HG02623 (cell line): ENCODE data around the gene HTR4.
"Not testable (repeated sequence)": the region's sequence is repeated elsewhere in the genome, so short reads cannot be mapped to it uniquely, and the experiment has no call there.

ENCODE experiments used
- ATAC-seq: cut with Tn5 transposase; IDR thresholded peaks from one replicate; pipeline ENCODE4 v1.9.1; 2021; ENCODE audit warnings: moderate library complexity; ENCODE audit not compliant: unreplicated experiment

HTR4 gene, protein sequence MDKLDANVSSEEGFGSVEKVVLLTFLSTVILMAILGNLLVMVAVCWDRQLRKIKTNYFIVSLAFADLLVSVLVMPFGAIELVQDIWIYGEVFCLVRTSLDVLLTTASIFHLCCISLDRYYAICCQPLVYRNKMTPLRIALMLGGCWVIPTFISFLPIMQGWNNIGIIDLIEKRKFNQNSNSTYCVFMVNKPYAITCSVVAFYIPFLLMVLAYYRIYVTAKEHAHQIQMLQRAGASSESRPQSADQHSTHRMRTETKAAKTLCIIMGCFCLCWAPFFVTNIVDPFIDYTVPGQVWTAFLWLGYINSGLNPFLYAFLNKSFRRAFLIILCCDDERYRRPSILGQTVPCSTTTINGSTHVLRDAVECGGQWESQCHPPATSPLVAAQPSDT

DNA sequence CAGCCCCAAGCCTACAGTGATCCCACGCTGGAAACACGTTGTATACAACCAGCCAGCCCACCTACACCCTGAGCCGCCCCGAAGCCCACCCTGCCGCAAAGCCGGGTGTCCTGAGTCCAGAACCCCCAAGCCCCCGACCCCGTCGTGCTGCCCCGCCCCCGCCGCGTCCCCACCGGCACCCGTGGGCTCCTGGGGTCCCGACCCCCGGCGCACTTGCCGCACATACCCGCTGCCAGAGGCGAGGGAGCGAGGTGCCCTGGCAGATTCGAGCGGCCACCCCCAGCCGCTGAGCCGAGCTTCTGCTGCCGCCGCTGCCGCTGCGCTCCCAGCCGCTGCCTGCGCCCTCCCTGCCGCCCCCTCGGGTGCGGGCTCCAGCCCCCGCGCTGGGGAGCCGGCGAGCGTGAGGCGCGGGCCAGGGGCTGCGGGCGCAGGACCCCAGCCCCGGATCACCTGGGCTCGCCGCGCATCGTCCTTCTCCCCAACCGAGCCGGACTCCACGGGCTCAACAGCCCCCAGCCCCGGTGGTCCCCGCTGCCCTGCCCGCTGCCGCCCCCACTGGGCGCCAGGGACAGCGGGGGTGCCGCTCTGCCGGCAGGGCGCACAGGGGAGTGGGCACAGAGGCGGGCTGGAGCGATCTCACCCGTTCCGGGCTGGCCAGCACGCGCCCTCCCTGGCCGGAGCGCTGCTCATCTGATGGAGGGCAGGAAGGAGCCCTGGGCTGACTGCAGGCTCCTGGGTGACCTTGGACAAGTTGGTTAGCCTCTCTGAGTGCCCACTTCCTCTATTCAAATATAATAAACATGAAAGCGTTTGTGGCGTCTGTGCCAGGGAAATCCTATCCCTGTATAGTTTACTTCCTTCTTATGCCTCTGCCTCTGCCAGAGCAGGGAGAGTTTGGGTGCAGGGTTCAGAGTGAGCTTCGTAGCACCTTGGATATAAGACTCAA, at the start of gene HTR4:
HTR4 (minus strand) TSS at position 692 of the 946 bp plus-strand sequence. CDS start 17,513 bp downstream, outside the sequence.
- ATAC-seq: no peak

DNA sequence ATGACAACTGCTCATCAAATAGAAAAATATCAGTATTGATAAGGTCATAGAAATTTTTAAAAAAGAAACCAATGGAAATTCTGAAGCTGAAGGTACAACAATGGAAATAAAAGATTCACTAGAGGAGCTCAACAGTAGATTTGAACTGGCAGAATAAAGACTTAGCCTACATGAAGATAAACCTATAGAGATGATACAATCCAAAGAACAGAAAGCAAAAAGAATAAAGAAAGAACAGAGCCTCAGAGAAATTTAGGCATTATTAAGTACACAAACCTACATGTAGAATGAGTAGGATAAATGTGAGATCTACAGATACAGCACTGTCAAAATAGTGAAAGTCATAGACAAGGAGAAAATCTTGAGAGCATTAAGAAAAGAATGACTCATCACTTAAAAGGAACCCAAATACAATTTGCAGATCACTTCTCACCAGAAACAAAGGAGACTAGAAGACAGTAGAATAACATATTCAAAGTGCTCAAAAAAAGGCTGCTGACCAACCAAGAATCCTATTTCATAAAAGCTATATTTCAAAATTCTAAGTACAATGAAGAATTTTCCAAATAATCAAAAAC, 47.8 kb upstream of the HTR4 start:
- no peak for ATAC-seq

DNA sequence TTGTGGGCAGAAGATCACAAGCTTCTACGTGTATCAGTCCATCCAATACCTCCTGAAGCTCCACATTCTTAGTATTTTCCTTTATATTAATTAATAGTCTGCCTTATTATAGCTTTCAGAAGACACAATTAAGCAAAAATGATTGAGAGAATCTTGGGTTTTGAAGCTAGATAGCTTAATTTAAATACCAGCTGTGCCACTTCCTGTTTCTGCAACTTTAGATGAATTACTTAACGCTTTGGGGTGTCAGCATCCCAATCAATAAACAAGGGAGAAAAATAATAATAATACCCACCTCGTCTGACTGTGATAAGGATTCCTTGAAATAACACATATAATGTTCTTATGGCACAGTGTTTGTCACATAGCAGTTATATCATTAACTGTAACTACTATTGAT, 44.7 kb upstream of the HTR4 start:
- ATAC-seq: no peak

DNA sequence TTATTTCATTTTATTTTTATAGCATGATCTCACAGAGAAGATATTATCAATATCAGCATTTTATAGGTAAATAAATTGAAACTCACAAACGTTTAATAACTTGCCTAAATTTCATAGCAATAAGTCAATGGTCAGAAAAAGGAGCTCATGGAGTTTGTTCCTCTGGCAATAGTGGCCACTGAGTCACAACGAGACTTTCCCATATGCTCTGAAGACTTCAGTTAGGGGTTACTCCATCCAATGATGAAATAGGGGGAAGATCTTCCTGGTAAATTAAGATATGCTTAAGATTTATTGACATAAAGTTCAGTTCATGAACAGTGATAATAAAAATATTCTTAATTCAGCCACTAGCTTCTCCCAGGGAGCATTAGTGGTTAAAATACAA, 43.5 kb upstream of the HTR4 start:
- no peak for ATAC-seq

DNA sequence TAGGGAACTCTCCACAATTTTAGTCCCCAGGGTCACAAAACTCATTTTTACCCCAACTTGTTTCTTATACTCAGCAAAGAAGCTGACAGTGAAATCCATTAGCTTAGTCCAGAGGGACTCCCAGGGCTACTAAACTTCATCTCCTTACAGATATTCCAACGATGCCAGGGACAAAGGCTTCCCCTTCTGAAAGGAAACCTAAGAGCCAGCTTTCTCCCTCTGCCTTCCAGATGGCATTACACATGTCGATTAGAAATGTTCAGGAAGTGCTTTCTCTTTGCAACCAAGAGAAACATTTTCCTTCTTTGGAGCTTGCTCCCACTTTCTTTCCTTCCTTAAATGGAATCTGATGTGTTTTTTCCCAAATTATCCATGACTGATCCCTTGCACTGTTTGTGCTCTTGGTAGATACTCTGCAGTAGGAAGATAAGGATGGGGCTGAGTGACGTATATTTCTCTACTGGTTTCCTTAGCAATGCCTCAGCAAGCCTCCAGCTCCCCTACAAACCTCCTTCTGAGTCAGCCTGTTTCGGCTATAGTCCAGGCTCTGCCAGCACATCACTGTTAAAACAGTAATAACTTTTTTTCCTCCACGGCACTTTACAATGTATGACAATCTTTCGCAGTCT, 43.0 kb upstream of the HTR4 start:
- ATAC-seq: no peak

DNA sequence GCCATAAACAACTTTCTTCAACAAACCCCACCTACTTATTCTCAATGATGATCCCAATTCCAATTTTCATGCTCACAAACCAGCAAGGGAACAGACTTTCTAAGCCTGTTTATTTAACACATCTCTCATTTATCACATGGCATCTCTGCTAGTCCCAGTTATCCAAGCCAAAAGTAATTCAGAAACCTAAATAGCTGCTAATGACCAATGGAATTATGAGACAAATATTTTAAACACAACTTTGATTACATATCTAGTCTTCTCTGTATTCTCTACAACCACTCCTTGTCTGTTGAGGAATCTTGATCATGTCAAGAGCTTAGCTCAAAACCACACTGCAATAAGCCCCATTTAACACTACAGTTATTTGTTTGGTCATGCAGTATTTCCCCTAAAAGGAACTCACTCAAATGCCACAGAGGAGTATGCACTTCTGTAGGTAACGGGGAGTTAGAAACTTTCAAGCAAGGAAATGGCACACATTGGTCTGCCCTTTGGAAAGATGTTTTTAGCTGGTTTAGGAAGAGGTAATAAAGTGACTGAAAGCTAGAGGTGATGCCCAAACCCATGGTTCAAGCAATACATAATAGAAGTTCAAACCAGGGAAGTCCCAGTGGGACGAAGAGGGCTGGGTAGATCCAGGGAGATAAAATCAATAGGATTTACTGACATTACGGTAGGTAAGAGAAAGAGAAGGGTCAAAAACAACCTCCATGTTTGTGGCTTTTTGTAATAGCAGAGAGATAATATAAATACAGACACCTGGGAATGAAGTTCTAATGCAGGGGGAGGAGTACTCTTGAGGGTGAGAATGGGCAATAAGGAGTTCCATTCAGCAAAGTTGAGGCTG, 42.1 kb upstream of the HTR4 start:
- no peak for ATAC-seq

DNA sequence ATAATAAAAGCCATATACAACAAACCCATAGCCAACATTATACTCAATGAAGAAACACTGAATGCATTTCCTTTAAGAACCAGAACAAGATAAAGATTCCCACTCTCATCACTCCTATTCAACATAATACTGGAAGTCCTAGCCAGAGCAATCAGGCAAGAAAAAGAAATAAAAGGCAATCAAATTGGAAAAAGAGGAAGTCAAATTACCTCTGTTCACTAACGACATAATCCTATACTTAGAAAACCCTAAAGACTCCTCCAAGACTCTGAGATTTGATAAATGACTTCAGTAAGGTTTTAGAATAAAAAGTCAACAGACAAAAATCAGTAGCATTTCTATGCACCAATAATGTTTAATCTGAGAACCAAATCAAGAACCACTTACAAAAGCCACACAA, 36.6 kb upstream of the HTR4 start:
- no peak for ATAC-seq

DNA sequence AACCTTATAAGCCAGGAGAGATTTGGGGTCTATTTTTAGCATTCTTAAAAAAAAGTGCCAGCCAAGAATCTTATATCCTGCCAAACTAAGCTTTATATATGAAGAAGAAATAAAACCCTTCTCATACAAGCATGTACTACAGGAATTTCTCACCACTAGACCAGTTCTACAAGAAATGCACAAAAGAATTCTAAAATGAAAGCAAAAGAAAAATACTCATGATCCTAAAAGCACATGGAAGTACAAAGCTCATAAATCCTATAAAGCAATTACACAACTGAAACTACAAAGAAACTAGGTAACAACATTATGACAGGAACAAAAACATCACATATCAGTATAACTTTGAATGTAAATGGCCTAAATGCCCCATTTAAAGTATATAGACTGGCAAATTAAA, 34.5 kb upstream of the HTR4 start:
- no peak for ATAC-seq

DNA sequence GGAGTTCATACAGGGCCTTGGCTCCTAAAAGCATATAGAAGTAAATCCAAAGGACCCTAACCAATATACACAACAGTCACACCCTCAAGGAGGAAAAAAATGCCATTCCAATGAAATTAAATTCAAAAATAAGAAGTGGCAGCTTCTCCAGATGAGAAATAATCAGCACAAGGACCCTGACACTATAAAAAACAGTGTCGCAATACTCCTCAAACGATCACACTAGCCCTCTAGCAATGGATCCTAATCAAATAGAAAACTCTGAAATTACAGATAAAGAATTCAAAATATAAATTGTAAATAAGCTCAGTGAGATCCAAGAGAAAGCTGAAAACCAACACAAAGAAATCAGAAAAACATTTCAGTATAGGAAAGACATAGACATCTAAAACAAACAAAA, 33.5 kb upstream of the HTR4 start:
- no peak for ATAC-seq

DNA sequence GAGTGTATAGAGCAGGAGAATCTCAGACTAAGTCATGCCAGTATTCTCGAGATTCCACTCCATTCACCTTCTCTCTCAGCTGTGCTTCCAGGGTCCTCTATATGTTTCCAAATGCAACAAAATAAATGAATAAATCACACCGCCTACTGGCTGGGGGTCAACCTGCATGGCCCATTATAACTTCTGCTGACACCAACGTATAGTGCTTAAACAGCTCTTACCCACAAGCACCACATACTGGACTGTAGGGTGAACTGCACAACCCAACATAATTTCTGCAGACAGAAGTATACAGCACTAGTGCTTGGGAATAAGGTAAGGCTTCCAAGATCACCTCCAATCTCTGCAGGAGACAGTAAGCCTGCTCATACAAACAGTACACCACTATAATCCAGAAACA, 33.1 kb upstream of the HTR4 start:
- ATAC-seq: peak; percentile 91

DNA sequence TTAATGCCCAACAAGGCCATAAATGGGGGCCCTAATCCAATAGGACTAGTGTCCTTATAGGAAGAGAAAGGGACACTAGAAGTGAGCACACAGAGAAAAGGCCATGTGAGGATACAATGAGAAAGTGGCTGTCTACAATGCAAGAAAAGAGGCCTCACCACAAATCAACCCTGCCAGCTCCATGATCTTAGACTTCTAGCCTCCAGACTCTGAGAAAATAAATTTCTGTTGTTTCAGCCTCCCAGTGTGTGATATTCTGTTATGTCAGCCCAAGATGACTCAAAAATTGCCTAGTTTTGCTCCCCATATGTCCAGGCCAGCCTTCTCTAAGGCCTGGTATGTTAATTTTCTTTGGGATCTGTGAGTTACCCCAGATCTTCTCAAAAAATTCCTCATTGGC, 32.3 kb upstream of the HTR4 start:
- no peak for ATAC-seq

DNA sequence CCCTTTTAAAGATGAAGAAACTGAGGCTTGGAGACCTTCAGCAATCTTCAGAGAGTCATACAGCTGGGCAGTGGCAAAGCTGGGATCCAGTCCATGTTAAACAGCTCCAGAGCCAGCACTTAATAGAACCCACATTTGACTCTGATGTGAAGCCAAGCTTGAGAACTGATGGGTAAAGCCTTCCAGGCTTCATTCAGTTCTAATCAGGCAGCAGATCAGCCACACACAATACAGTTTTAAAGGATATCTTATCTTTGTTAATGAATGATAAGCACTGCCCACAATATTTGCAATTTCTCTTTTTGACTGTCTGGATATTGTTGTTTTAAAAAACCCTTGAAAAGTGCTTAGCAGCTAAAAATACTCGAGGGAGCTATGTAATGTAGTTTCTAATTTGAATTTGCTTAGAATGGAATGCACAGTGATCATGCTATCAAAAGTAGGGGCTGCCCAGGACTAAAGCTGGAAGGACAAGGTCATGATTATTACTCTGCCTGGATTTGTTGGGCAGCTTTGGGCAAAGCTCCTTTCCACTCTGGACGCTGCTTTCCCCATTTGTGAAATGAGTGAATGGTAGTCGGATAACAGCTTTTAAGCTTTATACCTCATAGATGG, 31.3 kb upstream of the HTR4 start:
- no peak for ATAC-seq

DNA sequence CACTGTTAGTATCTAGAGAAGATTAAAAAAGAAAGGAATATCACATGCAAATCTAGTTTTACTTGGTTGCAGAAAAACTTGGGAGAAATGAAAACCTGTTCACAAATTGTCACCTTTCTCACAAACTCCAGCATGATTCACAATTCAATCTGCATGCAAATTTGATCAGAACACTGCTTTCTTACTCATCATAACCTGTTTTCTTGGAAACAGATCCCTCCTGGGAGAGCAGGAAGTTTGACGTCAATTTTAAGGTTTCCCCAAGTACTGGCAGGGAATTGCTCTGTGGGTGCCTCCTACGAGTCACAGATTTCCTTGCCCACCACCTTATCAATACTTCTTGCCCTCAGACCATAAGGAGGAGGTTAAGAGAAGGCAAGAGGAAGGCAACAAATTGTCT, 30.2 kb upstream of the HTR4 start:
- no peak for ATAC-seq

DNA sequence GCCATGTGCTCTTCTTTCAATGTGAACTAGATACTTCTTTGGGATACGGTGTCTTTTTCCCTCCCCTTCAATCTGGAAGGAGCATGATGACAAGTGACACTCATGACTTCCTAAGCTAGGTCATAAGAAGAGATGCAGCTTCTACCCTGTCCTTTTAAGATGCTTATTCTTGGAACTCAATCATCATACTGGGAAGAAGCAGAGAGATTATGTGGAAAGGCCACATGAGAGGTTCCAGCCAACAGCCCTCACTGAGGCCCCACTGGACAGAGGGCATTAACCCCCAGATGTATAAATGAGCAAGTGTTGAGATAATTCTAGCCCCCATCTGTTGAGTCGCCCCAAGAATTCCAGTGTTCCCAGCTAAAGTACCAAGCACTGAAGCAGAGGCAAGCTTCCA, 29.3 kb upstream of the HTR4 start:
- ATAC-seq: no peak

DNA sequence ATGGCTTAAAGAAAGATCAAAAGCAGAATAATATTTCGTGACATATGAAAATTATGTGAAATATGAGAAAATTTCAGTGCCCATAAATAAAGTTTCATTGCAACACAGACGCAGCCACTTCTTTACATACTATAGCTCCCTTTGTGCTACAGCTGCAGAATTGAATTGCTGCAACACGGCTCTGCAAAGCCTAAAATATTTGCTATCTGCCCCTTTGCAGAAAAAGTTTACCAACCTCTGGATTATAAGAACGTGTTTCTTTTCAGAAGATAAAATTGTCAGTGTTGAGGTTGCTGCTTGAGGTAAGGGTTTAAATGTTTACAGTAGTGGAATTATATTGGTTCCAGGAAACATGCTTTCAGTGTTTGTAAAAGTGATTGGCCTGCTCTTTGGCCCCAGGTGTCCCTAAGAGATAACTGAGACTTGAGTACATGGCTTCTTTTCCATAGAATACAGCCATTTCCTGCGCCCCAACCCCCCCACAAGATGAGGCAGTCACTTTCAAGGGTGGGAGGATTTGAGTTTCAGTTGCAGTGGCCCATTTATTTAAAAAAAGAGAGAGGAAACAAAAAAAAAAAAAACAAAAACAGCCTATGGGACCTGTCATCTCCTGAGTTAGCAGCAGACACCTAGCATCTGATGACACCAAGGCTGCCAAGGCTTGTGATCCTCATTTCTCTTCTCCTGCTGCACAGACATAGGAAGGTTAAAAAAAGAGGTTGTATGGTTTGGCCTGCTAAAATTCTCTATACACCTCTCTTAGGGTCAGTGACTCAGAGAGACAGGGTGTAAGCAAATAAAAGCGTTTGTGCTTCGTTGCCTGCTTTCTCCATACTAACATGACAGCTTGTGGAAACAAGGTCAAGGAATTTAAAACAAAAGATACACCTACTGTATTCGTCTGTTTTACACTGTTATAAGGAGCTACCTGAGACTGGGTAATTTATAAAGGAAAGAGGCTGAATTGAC, 28.0 kb upstream of the HTR4 start:
- no peak for ATAC-seq

DNA sequence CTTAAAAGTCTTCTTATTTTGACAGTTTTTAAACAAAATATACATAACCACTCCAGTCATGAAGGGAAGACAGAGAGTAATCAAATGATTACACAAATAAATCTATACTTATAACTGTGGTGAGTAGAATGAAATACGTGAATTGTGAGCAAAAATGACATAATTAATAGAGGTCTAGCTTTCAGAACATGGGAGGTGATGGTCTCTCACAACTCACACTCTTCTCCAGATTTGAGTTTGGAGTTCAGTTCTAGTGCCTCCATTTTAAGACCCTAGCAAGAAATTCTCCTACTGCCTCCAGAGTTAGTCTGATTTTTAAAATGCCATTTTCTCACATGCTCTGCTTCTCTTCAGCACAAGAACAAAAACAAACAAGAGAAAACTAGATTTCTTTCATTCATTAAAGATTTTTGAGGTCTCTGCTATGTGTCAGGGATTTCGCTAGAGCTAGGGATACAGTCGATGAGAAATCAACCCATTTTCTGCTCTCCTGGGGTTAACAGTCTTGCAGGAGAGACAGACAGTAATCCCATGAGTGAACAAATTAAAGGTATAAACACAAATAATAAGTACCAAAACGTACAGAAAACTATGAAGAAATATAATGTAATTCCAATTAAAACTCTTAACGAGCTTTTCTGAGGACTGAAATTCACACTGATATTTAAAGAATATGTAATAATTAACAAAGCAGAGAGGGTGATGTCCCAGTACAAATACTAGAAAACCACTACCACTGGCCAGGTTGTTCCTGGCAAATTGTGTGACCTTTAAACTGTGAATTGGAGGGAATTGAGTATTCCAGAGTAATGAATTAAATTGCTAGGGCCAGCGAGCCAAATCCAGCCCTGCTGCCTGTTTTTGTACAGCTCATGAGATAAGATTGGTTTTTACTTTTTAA, 27.1 kb upstream of the HTR4 start:
- ATAC-seq: no peak

DNA sequence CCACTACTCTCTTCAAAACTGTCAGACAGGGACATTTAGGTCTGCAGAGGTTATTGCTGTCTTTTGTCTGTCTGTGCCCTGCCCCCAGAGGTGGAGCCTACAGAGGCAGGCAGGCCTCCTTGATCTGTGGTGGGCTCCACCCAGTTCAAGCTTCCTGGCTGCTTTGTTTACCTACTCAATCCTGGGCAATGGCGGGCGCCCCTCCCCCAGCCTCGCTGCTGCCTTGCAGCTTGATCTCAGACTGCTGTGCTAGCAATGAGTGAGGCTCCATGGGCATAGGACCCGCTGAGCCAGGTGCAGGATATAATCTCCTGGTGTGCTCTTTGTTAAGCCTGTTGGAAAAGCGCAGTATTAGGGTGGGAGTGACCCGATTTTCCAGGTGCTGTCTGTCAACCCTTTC, 19.4 kb upstream of the HTR4 start:
- not testable (repeated sequence) for ATAC-seq

DNA sequence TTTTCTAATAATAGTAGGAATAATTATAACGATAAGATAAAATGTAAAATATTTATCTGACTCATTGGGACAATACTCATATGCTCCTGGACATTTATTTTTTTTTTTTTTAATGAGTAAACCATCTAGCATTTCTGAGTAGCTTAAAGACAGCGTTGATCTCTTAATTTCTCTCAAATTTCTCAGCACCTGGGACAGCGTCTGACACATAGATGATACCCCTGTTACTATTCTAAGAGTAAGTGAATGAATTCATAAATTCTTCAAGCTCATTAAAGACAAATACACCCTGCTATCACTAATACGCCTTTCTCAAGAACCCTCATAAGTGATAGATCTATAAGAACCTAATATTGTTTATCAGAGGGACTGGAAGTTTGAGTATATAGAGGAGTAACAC, 12.0 kb upstream of the HTR4 start:
- ATAC-seq: no peak
